Fibroblast of mammary gland (primary cell): ENCODE data around the gene SETD3.

ENCODE experiments used
- DNase-seq: peaks from one replicate; pipeline ENCODE4 v3.0.0-alpha.2; 2010; ENCODE audit warnings: low read depth
- H3K4me3 ChIP-seq: 2 replicates; pipeline ENCODE4 v1.5.1; 2011; ENCODE audit warnings: low read depth, mild to moderate bottlenecking, low read length, moderate library complexity; ENCODE audit not compliant: control insufficient read depth
- CTCF ChIP-seq: conservative IDR thresholded peaks from 2 replicates; pipeline ENCODE4 v1.5.1; 2011; ENCODE audit warnings: low read depth, low read length, inconsistent platforms; ENCODE audit not compliant: control insufficient read depth, insufficient read depth

The SETD3 gene

DNA sequence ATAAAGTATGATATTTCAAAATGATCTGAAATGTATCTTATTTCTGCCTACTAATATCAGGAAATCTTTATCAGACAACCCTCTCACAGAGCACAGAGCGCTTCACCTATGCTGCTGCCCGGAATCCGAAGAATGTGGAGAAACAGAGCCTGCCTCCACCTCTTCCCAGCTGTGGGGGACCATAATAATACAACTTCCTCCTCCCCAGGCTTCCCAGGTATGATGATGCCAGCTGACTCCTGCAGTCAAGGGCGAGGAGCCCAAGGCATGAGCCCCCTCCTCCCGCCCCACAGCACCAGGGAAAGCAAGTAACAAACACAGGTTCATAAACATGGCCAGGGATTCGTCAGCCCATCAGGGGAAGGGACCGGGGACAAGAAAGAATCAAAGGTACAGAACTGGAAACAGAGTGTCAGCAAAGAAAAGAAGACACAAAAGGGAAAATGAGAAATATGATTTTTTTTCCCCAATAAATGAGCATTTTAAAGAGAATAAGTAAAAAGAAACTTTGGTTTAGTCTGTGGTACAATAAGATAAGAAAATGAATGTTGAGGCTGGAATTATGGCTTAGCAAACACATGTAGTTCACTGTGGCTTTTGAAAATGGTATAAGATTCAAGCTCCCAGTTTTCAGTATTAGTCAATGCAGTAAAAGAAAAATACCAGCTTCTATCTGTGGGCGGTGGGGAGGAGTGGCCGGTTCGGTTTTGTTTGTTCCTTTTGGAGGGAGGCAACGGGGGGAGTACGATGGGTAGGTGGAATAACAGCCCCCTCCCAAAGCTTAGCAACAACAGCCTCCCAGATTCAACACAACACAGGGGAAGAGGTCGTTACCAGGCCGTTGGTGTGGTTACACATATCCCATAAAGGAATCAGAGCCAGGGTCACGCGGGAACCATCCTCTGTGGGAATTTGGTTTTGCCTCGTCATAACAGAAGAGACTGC lies 68.3 kb downstream of the SETD3 start:
- H3K4me3 ChIP-seq, result no peak overlapping the region
- no peak for TF ChIP-seq CTCF
- DNase-seq, result peak; percentile 69

DNA sequence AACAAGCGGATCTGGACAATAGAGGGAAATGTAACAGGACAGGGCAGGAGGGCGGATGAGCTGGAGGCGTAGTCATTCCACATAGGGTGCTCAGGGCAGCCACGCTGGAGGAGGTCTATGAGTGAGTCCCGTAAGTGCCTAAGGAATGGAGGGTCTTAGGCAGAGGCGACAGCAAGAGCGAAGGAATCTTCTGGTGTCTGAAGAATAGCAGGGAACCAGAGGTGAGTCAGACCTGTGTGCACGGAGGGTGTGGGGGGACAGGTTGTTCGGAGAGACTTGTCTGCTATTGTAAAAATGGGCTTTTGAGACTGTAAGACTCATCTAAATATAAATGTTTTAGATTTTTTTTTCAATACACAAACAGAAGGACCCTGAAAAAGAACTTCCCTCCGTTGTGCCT lies 70.6 kb downstream of the SETD3 start:
- DNase-seq, result no peak
- TF ChIP-seq CTCF, result no peak

GRCh38 chr14:99408971-99409289 lies 71.7 kb downstream of the SETD3 start:
- H3K4me3 ChIP-seq, result no peak overlapping the region
- TF ChIP-seq CTCF, result no peak
- DNase-seq, result no peak

More for the DNA sequence above, 70.6 kb downstream of the SETD3 start:
- H3K4me3 ChIP-seq, result no peak overlapping the region

GRCh38 chr14:99408286-99408970 lies 72.2 kb downstream of the SETD3 start:
- no peak for DNase-seq
- TF ChIP-seq CTCF, result no peak
- no peak overlapping the region for H3K4me3 ChIP-seq

GRCh38 chr14:99407416-99407815 lies 73.2 kb downstream of the SETD3 start:
- no peak for TF ChIP-seq CTCF
- DNase-seq, result no peak
- no peak overlapping the region for H3K4me3 ChIP-seq

- no peak for TF ChIP-seq CTCF
- no peak for DNase-seq
Observed at GRCh38 chr14:99402950-99403349, 77.7 kb downstream of the SETD3 start.

More at GRCh38 chr14:99402950-99403349, 77.7 kb downstream of the SETD3 start:
- H3K4me3 ChIP-seq, result no peak overlapping the region
